RCC 7860 (cell line): Measurements from ENCODE around the gene CREG1.
"Not testable (repeated sequence)": the region's sequence is repeated elsewhere in the genome, so short reads cannot be mapped to it uniquely, and the experiment has no call there.

Experiments used
- DNase-seq: peaks from one replicate; pipeline ENCODE4 v3.0.0-alpha.2; 2015; ENCODE audit warnings: low spot score
- FAIRE-seq: peaks from 2 replicates; lab custom pipeline; 2012; peaks lifted over from hg19 to GRCh38; lab: Jason Lieb, UNC

Gene CREG1

DNA sequence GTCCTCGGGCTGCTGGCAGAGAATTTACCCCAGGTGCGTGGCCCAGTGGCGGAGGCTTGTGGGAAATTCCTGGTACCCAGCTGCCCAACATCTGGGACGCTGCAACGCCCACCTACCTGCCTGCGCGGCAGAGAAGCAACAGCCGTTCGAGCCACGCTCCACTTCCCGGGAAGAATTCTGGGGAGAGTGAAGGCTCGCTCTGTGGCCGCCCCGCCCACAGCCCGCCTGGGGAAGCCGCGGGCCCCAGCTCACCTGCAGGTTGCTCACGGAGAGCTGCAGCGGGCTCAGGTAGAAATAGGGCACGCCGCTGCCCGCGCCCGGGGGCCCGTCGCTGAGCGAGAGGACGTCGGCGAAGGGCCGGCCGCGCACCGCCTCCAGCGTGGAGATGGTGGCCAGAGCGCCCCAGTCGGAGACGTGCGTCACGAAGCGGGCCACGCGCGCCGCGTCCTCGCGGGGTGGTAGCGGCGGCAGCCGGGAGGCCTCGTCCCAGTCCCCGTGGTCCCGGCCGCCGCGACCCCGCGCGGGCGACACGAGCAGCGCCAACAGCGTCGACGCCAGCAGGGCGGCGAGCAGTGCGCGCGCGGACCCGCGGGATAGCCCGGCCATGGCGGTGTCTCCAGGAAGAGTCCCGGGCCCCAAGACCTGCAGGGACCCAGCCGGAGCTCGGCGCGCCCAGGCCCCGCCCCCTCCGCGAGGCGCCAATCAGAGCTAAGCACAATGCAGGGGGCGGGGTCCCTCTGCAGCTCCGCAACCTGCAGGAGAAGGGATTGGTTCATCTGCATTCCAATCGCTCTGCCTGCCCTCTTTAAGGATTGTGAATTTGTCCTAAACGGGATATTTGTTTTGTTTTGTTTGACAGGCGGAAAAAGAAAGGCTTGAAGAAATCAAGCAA lies at the start of gene CREG1:
TSS of gene CREG1 (minus strand) at position 627 of the 892 bp plus-strand sequence.
- peak; percentile 77 for DNase-seq
- peak; percentile 79 for FAIRE-seq

DNA sequence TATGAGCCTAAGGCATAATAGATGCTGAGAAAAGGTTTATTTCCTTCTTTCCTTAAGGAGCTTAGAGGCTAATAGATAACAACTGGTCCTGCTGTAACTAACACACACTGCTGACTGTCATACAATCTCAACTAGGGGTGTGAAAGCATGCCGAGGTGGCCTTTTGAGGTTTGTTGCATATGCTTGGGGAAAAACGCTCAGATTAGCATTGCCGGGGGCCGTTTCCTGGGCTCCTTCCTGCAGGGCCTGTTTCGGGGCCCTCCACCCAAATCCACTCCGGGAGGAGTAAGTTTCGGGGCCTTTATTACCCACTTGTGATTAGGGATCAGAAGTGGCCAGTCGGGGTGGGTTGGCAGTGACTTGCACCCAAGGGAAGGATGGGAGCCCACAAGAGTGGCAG lies 49.3 kb upstream of the CREG1 start:
- FAIRE-seq (no peak), DNase-seq (no peak)

DNA sequence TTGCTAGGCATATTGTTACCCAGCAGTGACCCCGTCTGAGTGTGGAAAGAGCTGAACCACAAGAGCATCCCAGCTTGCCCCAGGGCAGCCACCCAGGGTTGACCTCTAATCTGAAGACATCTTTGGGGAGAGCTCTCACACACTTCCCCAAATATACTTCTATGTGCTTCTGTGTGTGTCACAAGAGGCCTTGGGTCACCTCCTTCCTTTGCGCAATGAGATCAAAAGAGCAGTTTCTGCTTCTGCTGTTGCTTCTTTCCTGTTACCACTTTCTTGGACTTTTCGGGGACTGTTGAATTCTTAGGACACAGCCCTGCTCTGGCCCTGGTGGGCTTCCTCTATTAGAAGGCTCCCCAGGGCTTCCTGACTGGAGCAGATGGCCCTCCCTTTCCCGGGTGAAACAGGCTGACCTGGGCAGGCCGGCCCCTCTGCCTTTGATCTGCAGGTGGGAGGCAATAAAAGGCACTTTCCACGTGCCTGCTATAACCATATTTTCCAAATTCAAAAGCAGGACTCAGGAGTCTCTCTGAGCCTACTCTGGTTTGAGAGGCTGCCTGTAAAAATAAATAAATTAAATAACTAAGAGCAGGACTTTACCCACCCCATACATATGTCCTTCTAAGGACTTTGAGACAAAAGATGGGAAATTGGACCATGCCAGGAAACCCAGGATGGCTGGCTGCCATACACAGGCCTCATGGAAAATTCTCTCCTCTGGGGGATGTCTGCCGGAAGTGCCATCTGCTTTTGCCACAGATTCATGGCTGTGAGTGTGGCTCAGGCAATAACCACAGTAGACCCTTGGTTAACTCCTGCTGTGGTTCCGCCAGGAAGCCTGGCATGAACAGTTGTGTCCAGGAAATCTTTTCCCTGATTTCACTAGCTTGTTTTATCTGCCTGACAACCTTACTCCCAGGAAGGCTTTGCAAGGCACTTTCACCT lies 48.2 kb upstream of the CREG1 start:
- DNase-seq (no peak), FAIRE-seq (no peak)

DNA sequence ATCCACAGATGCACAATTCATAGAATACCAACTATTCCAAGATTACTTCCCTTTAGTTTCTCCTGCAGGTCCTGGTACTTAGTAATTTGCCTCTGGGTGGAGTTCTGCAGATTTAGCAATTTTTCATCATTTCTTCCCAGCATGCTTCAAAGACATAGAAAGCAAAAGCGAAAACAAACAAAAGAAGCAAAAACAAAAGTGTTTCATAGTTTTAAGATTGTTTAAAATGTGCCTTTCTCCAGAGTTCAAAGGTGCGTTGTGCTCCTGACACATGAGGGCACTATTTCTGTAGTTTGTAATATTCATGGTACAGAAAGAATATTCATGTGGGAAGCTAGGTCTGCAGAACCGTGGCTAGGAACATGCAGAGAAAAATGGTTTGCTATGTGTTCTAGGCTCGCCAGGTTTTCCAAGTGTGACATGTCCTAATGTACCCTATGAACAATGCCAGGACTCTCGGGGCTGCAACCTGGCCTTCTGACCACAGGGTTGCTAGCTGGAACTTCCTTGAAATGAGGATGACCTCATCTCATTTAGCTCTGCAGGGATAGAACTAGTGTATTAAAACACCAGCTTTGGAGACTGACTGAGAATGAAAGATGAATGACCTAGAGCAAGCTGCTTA lies 46.5 kb upstream of the CREG1 start:
- peak; percentile 46 for FAIRE-seq

DNA sequence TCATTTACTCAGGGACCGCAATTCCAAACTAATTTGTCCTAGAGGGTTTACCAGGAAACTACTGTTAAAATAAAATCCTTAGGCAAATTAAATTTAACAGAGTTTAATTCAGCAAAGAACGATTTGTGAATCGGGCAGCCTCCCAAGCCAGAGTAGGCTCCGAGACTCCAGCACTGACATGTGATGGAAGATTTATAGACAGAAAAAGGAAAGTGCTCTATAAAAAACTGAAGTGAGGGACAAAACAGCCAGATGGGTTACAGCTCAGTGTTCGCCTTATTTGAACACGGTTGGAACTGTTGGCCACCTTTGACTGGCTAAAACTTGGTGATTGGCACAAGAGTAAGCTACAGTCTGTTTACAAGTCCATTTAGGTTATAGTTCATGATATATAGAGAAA lies 41.3 kb upstream of the CREG1 start:
- FAIRE-seq: no peak
- DNase-seq: no peak

More for the DNA sequence above, 46.5 kb upstream of the CREG1 start:
- DNase-seq: peak; percentile 64

- FAIRE-seq (no peak), DNase-seq (no peak)
Observed at GRCh38 chr1:167593860-167594259, 40.3 kb upstream of the CREG1 start.

- DNase-seq (no peak), FAIRE-seq (no peak)
Observed at GRCh38 chr1:167592475-167592874, 38.9 kb upstream of the CREG1 start.

DNA sequence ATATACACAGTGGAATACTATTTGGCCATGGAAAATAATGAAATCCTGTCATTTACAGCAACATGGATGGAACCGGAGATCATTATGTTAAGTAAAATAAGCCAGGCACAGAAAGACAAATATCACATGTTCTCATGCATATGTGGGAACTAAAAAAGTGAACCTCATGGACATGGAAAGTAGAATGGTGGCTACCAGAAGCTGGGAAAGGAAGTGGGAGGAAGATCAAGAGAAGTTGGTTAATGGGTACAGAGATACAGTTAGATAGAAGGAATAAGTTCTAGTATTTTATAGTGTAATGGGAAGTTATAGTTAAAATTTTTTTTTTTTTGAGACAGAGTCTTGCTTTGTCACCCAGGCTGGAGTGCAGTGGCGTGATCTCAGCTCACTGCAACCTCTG lies 34.8 kb upstream of the CREG1 start:
- DNase-seq (no peak), FAIRE-seq (no peak)

DNA sequence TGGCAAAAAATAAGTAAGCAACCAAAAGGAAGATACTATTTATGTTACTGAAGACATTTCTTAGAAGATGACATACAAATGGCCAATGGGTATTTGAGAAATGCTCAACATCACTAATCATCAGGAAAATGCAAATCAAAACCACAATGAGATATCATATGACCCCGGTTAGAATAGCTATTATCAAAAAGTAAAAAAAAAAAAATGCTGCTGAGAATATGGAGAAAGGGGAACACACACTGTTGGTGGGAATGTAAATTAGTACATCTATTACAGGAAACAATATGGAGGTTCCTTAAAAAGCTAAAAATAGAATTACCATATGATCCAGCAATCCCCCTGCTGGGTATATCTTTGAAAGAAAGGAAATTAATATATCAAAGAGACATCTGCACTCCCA lies 34.3 kb upstream of the CREG1 start:
- FAIRE-seq (no peak), DNase-seq (no peak)

GRCh38 chr1:167587342-167587741 lies 33.8 kb upstream of the CREG1 start:
- no peak for DNase-seq
- FAIRE-seq: no peak

DNA sequence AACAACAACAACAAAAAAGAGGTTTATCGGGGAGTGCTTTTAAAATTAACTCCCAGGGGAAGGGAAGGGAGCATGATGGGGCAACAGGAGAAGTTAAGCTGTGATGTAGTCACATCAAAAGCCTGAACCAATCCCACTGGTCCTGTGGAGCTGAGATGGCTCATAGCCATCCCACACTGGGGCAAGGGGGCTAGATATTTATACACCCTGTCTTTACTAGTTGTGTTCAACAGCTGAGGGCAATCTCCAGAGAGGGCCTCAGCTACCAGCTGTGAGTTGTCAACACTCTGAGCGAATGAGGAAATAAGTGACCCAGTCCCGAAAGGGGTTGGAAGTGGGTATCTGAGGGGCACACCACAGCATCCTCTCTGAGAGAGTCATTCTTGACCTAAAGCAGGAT lies 31.0 kb upstream of the CREG1 start:
- DNase-seq: no peak
- FAIRE-seq: no peak

DNA sequence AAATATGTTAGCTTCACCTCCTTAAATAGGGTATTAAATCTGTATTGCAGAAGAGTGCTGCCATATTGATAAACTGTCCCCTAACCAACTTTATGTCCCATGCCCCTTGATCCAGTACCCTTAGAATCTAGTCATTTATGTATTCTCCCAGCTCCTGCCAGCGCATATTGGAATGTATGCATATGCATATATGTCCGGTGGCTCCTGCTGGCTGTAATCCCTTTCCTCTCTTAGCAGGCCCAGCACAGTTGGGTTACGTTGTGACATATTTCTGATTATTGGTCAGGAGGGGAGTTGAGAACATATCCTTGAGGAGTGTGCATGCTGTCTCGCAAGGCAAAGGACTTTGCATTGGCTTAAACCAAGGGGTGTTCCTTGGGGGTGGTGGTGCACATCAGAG lies 29.2 kb upstream of the CREG1 start:
- no peak for FAIRE-seq

DNA sequence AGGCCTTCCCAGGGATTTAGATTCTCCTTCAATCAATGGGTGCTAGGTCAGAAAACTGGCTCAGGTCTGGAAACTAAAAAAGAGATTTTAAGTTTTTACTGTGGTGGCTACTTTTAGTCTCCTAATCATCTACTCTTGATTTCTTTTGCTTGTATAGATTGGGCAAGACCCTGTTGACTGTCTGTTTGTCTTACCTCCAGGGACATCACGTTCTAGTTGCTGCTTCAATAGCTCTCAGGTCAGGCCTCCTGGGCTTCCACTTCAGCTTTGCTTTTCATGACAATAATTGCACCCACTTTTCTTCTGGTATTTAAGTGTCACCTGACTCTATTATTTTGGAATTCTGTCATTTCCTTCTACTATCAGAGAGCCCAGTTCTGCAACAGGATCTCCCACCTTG lies 28.5 kb upstream of the CREG1 start:
- no peak for DNase-seq
- no peak for FAIRE-seq

More for the DNA sequence above, 29.2 kb upstream of the CREG1 start:
- no peak for DNase-seq

- DNase-seq (no peak), FAIRE-seq (no peak)
Observed at GRCh38 chr1:167579986-167580385, 26.4 kb upstream of the CREG1 start.

DNA sequence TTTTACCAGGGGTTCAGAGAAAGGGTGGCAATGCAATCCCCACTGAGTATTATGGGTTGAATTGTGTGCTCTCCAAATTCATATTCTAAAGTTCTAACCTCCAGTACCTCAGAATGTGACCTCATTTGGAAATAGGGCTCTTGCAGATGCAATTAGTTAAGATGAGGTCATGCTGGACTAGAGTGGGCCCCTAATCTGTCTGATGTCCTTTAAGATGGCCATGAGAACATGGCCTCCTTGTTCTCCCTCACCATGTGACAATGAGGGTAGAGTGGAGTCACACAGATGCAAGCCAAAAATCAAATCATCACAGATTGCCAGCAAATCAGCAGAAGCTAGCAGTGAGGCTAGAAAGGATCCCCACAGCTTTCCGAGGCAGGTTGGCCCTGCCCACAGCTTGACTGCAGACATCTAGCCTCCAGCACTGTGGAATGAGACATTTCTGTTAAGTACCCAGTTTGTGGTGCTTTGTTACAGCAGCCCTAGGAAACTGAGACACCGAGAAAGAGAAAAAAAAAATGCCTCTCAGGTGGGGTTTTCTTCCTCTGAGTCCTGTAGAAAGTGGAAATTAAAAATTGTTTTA lies 25.5 kb upstream of the CREG1 start:
- DNase-seq (no peak), FAIRE-seq (no peak)

GRCh38 chr1:167575649-167576048 lies 22.1 kb upstream of the CREG1 start:
- no peak for DNase-seq
- no peak for FAIRE-seq

GRCh38 chr1:167573035-167573434 lies 19.5 kb upstream of the CREG1 start:
- FAIRE-seq: no peak
- no peak for DNase-seq

GRCh38 chr1:167570712-167571111 lies 17.1 kb upstream of the CREG1 start:
- FAIRE-seq, DNase-seq: not testable (repeated sequence)

DNA sequence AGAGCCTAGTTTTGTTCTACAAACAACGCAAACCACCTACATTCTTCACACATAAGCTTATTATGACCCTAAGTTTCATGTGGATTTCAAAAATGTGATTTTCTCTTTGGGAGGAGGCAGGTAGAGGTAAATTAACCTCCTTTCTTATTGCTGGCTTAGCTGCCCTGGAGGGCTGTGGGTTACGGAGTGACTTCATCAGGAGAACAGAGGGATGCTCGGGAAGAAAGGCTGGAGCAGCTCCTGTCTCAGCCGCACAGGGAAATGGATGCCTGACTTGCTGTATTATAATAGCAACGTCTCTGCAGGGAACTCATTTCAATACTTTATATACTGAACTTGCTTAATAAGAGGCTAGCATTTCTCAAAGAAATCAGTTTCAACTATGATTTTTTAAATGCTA lies 14.1 kb upstream of the CREG1 start:
- DNase-seq (no peak), FAIRE-seq (no peak)

GRCh38 chr1:167566766-167567165 lies 13.2 kb upstream of the CREG1 start:
- DNase-seq (no peak), FAIRE-seq (no peak)

GRCh38 chr1:167565922-167566321 lies 12.4 kb upstream of the CREG1 start:
- no peak for DNase-seq
- no peak for FAIRE-seq
